Stimulated activated CD4-positive, alpha-beta T cell treated with anti-CD3 and anti-CD28 coated beads, TNF-alpha, amount 100 ng/mL, for 24 hours (primary cell): ENCODE data around the gene UIMC1.
"Not testable (repeated sequence)": the region's sequence is repeated elsewhere in the genome, so short reads cannot be mapped to it uniquely, and the experiment has no call there.

Experiments
- DNase-seq, 3 experiments: peaks; one replicate each; pipeline ENCODE4 v3.0.0-alpha.2; 2020; ENCODE audit warnings: low read depth in 3 of 3

Gene UIMC1

DNA sequence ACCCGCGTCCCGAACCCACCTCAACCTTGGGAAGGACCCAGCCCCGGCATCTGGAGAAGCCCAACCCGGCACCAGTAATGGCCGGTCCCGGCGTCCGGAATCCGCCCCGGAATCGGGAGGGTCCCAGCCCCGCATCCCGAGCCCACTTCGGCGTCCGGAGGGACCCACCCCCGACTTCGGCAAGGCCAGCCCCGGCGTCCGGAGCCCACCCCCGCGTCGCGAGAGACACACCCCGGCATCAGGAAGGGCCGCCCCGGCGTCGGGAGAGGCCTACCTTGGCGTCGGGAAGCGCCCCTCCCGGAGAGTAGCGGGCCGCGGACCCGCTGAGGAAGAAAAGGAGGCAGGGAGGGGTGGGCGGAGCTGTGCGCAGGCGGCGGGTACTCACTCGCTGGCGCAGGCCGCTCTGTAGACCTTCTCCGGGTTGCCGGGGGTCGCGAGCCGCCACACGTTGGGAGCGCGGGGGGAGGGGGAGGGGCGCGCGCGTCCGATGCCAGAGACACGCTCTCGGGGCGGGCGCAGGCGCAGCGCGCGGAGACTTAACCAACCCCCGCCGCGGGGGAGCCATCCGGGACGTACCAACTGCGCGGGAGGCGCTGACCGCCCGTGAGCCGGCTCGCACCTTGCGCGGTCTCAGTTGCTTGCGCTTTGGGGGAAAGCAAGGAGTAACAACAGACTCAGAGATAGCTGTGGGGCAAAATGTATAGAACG lies at the start of gene UIMC1:
TSS of gene UIMC1 (minus strand) at position 515 of the 708 bp plus-strand sequence. CDS start 24,164 bp downstream, outside the sequence.
- peak; percentile 86 to 92 (median 88) for DNase-seq

DNA sequence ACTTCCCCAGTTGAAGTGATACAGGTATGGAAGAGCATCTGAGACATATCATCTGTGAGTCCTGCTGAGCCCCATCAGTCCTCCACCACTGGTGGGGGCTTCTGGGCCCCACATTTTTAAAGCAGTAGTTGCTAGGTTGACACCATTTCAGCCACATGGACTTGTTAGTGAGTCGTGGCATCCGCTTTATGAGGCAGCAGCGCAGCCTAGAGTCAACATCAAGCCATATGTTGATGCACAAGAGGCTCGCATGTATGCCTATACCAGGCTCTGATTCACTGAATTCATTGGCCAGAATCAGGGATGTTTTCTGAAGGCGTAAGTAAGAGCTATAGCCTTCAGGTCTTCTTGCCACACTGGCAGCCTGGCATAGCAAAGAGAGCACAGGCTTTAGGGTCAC lies 42.7 kb upstream of the UIMC1 start:
- no peak for DNase-seq

DNA sequence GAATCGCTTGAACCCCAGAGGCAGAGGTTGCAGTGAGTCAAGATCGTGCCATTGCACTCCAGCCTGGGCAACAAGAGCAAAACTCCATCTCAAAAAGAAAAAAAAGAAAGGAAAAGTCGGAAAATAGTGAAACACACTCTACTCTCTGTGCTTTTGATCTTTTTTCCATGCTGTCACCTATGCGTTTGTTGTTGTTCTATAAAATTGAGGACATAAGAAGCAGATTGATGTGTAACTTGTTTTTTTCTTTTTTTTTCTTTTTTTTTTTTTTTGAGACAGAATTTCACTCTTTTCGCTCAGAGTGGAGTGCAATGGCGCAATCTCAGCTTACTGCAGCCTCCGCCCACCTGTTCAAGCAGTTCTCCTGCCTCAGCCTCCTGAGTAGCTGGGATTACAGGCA lies 42.0 kb upstream of the UIMC1 start:
- DNase-seq, result not testable (repeated sequence)

DNA sequence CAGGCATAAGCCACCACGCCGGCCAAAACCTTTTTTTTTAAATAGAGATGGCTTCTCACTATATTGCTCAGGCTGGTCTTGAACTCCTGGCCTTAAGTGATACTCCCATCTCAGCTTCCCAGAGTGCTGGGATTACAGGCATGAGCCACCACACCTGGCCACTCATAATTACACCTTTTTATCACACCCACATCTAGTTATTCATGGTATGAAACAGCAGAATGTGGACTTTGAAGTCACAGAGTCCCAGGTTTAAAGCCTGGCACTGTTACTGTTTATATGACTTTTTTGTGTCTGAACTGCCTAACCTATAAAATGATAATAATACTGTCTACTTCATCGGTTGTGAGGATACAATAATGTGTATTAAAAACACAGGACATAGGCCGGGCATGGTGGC lies 39.1 kb upstream of the UIMC1 start:
- DNase-seq, result no peak

DNA sequence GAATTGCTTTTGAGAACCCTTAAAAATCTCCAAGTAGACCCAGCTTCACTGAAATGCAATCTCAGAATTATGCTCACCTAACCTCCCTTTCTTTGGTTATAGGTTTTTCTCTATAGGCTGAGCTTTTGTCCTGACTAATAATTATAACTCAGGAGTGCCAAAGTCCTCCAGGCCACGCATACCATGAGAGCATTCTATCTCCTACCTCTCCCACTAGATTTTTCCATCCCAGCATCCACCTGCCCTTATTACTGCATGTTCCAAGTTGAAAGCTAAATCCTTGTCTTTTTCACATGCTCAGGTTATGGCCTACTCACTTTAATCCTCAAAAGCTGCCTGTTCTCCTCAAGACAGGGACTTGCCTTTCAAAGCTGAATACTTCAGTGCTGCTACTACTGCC lies 38.1 kb upstream of the UIMC1 start:
- no peak for DNase-seq

DNA sequence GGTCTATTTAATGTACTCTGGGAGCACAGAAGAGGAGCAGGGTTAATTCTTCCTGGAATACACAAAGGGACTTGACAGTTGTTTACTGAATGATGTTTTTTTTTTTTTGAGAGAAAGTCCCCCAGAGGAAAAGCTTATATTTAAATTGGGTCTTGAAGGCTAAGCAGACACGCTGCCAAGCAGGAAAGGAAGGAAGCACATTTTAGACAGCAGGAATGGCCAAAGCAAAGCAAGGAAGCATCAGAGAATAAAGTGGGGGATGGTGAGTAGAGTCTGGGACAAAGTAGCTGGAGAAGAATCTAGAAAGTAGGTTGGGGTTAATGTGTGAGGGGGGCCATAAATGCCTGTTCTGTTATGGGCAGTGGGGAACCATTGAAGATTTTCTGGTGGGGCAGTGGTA lies 37.4 kb upstream of the UIMC1 start:
- DNase-seq, result no peak

DNA sequence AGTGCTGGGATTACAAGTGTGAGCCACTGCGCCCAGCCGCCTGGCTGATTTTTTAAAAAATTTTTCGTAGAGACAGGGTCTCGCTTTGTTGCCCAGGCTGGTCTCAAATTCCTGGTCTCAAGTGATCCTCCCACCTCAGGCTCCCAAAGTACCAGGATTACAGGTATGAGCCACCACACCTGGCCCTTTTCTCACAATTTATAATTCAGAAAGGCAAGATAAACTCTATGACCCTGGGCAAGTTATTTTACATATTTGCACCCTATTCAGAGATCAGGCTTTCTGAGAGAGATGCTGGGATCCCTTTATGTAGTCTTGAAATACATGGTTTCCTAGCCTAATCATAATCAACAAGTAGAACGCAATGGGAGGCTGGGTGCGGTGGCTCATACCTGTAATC lies 36.5 kb upstream of the UIMC1 start:
- DNase-seq, result no peak

DNA sequence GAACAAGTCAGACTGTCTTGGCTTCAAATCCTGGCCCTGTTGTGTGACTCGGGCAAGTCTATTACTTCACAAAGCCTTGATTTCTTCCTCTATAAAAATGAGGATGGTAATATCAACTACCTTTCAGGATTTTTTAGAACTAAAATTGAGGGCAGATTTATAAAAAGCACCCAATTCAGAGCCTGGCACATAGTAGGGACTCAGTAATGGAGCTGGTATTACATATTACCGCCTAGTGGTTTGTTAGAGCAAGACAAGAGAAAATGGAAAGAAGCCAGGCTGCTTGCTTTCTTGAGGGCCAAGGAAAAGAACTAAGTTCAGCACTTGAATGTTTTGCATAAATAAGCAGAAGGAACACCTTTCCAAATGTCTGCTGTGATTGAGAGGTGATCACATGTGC lies 35.4 kb upstream of the UIMC1 start:
- no peak for DNase-seq

DNA sequence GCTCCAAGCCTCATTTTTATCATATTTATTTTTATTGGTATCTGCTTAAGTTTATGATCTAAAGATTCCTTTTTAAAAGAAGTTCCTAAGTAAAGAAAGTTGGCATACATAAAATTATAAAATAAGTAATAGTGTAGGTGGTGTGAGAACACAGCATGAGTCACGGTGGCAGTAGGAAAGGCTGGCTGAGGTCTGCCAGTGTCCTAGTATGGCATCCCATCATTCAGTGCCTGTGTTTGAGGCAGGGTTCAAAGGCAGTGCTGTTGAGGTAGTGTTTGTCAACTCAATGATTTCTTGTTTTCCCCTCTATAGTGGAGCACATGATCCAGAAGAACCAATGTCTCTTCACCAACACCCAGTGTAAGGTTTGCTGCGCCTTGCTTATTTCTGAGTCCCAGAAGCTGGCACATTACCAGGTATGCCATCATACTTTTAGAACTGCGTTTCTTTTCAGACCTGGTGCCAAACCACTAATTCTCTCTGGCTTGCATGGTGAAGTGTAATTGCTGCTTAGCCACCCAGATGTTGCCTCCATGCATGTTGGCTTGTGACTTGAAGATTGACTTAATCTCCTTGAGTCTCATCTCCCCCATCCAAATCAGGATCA lies 34.3 kb upstream of the UIMC1 start:
- no peak for DNase-seq

DNA sequence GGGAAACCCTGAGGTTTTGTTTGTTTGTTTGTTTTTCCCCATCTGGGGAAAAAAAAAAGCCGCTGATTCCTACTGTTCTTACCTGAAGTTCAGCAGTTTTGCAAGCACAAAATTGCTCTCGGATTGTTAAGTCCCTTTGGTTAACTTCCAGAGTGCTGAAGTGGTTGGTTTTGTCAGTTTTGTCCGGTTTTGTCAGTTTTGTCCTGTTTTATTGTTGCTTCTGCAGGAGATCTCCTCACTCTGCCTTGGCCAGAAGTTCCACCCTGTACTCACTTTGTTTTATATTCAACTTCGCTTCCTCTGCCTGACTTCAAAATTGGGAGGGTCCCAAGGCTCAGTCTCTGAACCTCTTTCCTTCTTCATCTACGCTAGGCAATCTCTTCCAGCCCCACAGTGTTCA lies 30.3 kb upstream of the UIMC1 start:
- DNase-seq, result no peak

DNA sequence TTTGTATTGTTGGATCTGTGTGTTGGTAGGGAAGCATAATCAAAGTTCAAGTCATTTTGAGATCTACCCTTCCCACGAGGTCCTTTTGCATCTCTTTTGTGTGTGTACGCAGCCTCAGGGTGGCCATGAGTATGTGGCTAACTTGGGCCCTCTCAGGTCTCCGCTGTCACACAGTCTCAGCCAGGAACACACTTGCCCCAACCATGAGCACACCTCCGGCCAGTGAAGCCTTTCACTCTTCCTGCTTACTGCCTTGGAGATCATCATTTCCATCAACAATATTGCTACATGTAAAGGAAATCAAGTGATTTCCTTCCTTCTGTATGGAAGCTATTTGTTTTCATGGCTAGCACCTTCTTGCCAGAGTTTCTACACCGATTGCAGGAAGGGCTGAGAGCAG lies 29.9 kb upstream of the UIMC1 start:
- no peak for DNase-seq

DNA sequence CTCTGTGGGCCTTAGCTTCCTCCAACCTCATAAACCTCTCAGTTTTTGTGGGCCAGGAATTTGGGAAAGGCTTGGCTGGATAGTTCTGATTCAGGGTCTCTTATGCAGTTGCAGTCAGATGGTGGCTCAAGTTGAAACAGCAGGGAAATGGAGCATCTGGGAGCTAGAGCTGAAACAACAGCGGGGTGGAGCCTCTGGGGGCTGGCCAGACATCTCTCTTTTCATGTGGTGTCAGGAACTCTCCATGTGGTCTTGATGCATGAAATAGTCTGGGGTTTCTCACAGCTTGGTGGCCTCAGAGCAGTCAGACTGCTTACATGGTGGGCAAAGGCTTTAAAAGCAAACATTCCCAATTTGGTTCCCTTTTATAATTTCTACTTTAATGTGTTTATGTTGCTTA lies 29.4 kb upstream of the UIMC1 start:
- no peak for DNase-seq

DNA sequence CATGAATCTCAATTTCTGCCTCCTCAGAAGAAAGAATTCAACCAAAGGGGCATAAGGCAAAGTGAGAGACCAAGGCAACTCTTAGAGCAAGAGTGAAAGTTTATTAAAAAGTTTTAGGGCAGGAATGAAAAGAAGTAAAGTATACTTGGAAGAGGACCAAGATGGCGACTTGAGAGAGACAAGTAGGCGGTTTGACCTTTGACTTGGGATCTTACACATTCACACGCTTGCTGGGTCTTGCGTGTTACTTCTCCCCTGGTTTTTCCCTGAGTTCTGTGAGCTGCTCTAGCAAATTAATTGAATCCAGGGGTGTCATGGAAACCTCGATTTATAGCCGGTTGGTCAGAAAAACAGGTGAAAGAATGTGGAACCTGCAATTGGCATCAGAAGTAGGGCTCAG lies 22.9 kb upstream of the UIMC1 start:
- DNase-seq, result no peak

DNA sequence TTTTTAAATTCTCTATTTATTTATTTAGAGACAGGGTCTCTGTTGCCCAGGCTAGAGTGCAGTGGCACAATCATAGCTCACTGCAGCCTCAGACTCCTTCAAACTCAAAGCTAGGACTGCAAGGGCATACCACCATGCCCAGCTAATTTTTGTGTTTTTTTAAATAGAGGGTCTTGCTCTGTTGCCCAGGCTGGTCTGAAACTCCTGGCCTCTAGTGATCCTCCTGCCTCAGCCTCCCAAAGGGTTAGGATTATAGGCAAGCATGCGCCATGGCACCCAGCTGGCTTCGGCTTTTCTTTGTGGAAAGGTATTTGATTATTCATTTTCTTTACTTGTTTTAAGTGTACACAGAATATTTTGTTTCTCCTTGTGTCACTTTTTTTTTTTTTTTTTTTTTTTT lies 21.1 kb upstream of the UIMC1 start:
- no peak for DNase-seq

DNA sequence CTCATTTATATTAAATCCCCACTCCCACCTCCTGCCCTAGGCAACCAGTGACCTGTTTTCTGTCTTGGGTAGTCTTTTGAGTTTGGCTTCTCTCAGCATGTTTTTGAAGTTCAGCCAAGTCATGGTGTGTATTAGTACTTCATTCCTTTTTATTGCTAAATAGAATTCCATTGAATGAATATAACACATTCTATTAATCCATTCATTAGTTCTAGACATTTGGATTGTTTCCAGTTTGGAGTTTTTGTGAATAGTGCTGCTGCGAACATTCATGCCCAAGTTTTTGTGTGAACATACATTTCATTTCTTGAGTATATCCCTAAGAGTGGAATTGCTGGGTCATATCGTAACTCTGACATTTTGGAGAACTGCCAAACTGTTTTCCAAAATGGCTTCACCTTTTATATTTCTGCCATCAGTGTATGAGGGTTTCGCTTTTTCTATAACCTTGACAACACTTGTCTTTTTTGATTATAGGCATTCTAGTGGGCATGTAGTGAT lies 18.6 kb upstream of the UIMC1 start:
- DNase-seq, result no peak

DNA sequence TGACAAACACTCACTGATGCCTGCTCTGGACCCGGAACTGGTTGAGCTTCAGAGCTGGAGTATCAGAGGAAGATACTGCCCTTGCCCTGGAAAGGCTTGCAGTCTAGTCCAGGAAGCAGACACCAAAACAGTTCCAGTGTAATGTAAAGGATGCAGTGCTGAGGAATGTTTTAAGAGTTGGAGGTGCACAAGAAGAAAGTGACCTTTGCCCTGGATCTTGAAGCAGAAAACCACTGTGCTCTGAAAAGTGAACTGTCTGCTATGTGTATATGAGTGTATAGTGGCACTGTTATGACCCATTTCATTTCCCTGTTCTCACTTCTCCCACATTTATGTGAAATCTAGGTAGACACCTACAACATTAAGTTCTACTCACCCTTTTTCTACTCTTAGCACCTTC lies 18.0 kb upstream of the UIMC1 start:
- DNase-seq, result no peak

DNA sequence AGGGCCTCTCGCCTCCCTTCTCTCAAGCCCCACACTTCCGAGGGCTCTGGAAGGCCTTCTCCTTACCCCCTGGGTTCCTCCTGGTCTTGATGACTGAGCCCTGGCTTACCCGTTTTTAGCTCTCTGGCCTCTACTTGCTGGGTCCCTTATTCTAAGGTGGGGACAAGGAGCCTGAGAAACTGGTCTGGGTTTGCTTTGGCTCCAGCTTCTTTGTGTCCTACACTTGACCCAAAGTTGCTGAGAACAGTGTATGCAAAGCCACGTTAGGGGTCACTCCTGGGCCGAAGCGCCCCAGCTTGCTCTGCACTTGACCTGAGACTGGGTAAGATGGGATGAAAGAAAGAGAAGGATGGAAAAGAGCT lies 16.7 kb upstream of the UIMC1 start:
- no peak for DNase-seq

DNA sequence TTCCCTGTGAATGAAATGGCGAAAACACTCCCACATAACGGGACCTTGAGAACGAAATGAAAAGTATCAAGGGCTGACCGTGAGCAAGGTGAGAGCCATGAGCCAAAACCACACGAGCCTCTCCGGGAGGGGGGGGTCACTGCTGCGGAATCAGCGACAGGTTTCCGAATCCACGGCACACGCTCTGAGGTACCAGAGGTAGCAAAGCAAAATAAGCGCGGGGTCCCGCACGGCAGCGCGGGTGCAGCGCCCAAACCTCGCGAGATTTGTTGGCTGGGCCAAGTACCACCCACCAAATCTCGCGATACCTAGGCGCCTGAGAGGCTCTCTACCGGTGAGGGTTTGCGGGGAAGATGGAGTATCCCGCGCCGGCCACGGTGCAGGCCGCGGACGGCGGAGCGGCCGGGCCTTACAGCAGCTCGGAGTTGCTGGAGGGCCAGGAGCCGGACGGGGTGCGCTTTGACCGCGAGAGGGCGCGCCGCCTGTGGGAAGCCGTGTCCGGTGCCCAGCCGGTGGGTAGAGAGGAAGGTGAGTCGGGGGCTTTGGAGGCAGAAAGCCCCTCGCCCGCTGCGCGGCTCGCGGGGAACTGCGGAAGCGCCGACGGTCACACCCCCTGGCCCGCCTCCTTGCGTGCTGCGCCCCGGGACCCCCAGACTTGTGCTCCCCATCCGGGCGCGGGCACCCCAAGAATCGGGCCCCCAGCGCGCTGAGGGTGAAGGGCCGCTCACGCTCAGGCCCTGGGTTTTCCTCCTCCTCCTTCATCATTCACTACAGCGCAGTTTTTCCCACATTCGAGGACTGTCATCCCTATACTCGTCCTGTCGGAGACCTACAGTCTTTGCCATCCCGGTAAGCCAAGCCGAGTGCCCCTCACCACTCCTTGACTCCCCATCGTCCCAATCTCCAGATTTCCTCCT lies 16.1 kb upstream of the UIMC1 start, which contains the start of gene ZNF346:
TSS of gene ZNF346 (plus strand) at position 311 of the 917 bp plus-strand sequence. CDS start at position 354, 43 bp downstream.
- DNase-seq, result peak; percentile 81 to 89 (median 87)

DNA sequence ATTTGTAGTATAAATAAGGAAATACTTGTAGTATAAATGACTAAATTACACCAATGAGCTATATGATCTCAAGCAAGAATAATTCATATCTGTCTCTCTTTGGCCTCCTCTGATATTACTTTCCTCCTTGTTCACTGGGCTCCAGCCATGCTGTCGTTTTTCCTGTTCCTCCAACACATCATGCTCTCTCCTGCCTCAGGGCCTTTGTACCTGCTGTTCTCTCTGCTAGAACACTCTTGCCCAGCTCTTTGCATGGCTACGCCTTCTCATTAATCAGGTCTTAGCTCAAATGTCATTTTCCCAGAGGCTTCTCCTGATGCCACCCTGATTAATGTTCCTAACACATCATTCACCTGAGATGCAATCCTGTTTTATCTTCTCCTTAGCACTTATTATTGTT lies 13.5 kb upstream of the UIMC1 start:
- DNase-seq, result no peak

DNA sequence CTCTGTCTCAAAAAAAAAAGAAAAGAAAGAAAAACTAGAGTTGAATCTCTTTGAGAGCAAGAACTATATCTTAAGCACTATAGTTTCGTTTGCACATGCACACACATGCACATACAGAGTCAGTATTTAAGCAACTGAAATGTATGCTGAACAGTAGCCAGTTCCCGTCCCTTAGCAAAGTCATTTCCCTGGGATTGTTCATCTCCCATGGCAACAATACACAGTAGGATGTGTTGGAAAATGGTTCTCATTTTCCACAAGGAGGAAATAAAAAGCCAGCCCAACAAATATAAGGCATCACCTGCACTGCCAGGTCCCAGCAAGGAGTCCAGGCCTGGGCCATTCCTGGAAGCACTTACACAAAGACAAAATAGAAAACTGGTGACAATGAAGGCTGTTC lies 11.8 kb upstream of the UIMC1 start:
- DNase-seq, result no peak

DNA sequence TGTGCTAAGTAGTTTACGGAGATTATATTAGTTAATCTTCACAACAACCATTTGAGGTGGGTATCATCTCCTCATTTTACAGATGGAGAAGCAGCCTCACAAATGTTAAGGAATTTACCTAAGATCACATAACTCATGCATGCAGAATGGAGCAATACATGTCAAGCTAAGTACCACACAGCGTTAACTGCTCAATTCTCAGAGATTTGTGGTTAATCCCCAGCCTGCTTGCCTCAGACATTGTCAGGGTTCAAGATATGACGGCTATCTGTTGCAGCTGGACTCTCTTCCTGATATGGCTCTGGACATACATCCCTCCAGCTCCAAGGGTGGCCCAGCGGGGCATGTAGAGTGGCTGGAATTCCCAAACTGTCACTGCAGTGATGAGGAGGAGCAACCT lies 8.6 kb upstream of the UIMC1 start:
- DNase-seq, result no peak

DNA sequence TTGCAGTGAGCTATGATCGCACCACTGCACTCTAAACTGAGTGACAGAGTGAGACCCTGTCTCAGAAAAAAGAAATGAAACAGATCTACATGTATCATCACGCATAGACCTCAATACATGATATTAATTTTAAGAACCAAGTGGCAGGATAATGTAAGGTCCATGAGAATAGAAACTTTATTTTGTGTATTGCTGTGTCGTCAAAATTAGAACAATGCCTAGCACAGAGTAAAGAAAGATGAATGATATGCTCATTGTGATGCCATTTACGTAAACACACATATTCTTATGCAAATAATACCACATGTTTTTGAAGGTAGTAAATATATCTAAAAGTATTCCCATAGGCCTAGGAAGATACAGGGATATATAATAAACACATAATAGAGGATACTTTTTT lies 3.6 kb upstream of the UIMC1 start:
- DNase-seq, result no peak

DNA sequence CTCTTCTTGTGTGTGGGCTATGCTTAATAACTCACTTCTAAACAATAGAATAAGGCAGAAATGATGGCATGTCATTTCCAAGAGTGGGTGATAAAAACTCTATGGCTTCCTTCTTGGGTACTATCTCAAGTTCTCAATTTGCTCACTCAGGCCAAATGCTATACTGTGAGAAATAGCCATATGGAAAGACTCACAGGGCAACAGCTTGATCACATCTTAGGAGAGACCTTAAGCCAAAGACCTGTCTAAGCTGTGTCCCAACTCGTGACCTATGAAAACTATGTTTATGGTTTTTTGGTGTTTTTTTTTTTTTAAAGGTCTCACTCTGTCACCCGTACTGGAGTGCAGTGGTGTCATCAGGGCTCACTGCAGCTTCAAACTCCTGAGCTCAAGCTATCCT lies 2.1 kb upstream of the UIMC1 start:
- no peak for DNase-seq
